ENCODE results near the gene PDAP1. TPM values are rescaled to one million over a fixed set of nuclear protein-coding genes. Genes with fewer than 3 reads are reported as not detected.
A peak's percentile ranks its signal among the peaks of the same experiment; 100 is the strongest.

Gene PDAP1
- total and polyA plus RNA-seq, 2 of the 13 experiments (the other 11 are each of a cell fraction or from before 2014, with no cell fraction given): 13.0 to 100 TPM

DNA sequence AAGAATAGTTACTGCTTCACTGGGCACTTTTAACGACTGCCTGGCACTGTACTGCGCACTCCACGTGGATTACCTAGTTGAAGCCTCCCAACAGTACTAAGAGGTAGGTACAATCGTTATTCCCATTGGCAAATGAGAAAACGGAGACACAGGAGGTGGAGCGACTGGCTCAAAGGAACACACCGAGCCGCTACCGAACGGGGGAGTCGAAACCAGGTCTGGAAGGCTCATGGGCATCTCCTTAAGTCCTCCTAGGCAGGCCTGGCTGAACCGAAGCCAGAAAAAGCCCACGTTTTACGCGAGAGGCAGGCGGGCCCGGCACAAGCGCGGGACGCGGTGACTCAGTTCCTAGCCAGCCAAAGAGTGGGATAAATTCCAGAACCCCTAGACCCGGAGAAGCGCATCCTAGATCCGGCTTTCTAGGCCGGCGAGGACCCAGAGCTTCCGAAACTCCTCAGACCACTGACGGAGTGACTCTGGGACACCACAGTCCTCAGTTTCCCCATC, 472 bp downstream of the PDAP1 start (continued):
- TF ChIP-seq, protein P1, sequence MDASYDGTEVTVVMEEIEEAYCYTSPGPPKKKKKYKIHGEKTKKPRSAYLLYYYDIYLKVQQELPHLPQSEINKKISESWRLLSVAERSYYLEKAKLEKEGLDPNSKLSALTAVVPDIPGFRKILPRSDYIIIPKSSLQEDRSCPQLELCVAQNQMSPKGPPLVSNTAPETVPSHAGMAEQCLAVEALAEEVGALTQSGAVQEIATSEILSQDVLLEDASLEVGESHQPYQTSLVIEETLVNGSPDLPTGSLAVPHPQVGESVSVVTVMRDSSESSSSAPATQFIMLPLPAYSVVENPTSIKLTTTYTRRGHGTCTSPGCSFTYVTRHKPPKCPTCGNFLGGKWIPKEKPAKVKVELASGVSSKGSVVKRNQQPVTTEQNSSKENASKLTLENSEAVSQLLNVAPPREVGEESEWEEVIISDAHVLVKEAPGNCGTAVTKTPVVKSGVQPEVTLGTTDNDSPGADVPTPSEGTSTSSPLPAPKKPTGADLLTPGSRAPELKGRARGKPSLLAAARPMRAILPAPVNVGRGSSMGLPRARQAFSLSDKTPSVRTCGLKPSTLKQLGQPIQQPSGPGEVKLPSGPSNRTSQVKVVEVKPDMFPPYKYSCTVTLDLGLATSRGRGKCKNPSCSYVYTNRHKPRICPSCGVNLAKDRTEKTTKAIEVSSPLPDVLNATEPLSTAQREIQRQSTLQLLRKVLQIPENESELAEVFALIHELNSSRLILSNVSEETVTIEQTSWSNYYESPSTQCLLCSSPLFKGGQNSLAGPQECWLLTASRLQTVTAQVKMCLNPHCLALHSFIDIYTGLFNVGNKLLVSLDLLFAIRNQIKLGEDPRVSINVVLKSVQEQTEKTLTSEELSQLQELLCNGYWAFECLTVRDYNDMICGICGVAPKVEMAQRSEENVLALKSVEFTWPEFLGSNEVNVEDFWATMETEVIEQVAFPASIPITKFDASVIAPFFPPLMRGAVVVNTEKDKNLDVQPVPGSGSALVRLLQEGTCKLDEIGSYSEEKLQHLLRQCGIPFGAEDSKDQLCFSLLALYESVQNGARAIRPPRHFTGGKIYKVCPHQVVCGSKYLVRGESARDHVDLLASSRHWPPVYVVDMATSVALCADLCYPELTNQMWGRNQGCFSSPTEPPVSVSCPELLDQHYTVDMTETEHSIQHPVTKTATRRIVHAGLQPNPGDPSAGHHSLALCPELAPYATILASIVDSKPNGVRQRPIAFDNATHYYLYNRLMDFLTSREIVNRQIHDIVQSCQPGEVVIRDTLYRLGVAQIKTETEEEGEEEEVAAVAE (CRISPR knock-in tag; IDR thresholded peaks at IDR 0.05; ENCODE audit: borderline replicate concordance): peak; percentile 69; the same call in 1 of the 2 replicates
- TF ChIP-seq ZSCAN21 (CRISPR knock-in tag; IDR thresholded peaks at IDR 0.05; ENCODE audit: borderline replicate concordance): 0 out of 2 replicates have a peak, but pooled peaks have one; percentile 6
- TF ChIP-seq ZBTB7B (CRISPR knock-in tag; IDR thresholded peaks at IDR 0.05): no peak
- TF ChIP-seq MXI1 (IDR thresholded peaks at IDR 0.05; ENCODE audit: borderline replicate concordance, low read depth, low read length): peak; percentile 38; the same call in 1 of the 3 replicates
- no peak for TF ChIP-seq GABPA (IDR thresholded peaks at IDR 0.05; ENCODE audit: low read depth, low read length)
- TF ChIP-seq GABPA (CRISPR knock-in tag; IDR thresholded peaks at IDR 0.05; ENCODE audit: low read depth): peak; percentile 44; the same call in 1 of the 2 replicates
- TF ChIP-seq ZIK1 (CRISPR knock-in tag; IDR thresholded peaks at IDR 0.05; ENCODE audit: borderline replicate concordance, low read depth): 0 out of 2 replicates have a peak, but pooled peaks have one; percentile 2
- 0 out of 2 replicates have a peak, but pooled peaks have one; percentile 6 for TF ChIP-seq ZNF678 (CRISPR knock-in tag; IDR thresholded peaks at IDR 0.05)
- TF ChIP-seq HNRNPL (IDR thresholded peaks at IDR 0.05; ENCODE audit: low read depth, low read length): 0 out of 2 replicates have a peak, but pooled peaks have one; percentile 3
- no peak for TF ChIP-seq ZNF879 (CRISPR knock-in tag; IDR thresholded peaks at IDR 0.05)
- TF ChIP-seq, protein P2, sequence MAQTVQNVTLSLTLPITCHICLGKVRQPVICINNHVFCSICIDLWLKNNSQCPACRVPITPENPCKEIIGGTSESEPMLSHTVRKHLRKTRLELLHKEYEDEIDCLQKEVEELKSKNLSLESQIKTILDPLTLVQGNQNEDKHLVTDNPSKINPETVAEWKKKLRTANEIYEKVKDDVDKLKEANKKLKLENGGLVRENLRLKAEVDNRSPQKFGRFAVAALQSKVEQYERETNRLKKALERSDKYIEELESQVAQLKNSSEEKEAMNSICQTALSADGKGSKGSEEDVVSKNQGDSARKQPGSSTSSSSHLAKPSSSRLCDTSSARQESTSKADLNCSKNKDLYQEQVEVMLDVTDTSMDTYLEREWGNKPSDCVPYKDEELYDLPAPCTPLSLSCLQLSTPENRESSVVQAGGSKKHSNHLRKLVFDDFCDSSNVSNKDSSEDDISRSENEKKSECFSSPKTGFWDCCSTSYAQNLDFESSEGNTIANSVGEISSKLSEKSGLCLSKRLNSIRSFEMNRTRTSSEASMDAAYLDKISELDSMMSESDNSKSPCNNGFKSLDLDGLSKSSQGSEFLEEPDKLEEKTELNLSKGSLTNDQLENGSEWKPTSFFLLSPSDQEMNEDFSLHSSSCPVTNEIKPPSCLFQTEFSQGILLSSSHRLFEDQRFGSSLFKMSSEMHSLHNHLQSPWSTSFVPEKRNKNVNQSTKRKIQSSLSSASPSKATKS (CRISPR knock-in tag; IDR thresholded peaks at IDR 0.05): peak; percentile 41; the same call in 1 of the 2 replicates
- 0 out of 2 replicates have a peak, but pooled peaks have one; percentile 6 for TF ChIP-seq ZMYM4 (CRISPR knock-in tag; IDR thresholded peaks at IDR 0.05)
- TF ChIP-seq, protein P3, sequence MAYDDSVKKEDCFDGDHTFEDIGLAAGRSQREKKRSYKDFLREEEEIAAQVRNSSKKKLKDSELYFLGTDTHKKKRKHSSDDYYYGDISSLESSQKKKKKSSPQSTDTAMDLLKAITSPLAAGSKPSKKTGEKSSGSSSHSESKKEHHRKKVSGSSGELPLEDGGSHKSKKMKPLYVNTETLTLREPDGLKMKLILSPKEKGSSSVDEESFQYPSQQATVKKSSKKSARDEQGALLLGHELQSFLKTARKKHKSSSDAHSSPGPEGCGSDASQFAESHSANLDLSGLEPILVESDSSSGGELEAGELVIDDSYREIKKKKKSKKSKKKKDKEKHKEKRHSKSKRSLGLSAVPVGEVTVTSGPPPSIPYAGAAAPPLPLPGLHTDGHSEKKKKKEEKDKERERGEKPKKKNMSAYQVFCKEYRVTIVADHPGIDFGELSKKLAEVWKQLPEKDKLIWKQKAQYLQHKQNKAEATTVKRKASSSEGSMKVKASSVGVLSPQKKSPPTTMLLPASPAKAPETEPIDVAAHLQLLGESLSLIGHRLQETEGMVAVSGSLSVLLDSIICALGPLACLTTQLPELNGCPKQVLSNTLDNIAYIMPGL (CRISPR knock-in tag; IDR thresholded peaks at IDR 0.05; ENCODE audit: borderline replicate concordance in 1 of 2, low read depth in 1 of 2): 0 out of 4 replicates have a peak, but pooled peaks of 1 of the 2 experiments have one; percentile 40
- TF ChIP-seq FOXK1 (CRISPR knock-in tag; IDR thresholded peaks at IDR 0.05; ENCODE audit: borderline replicate concordance, low read depth): peak; percentile 21; the same call in 1 of the 2 replicates
- peak; percentile 7; the same call in 1 of the 2 replicates for TF ChIP-seq ZBTB38 (CRISPR knock-in tag; IDR thresholded peaks at IDR 0.05)
- peak; percentile 53 for TF ChIP-seq SAP130 (CRISPR knock-in tag; IDR thresholded peaks at IDR 0.05; ENCODE audit: low read depth)
- TF ChIP-seq FOSL2 (CRISPR knock-in tag; IDR thresholded peaks at IDR 0.05): peak; percentile 2; the same call in 1 of the 2 replicates
- peak; percentile 72; the same call in 1 of the 2 replicates for TF ChIP-seq ISX (CRISPR knock-in tag; conservative IDR thresholded peaks at IDR 0.05)
- no peak for TF ChIP-seq ZKSCAN8 (CRISPR knock-in tag; IDR thresholded peaks at IDR 0.05; ENCODE audit: borderline replicate concordance)
- TF ChIP-seq ZNF335 (CRISPR knock-in tag; IDR thresholded peaks at IDR 0.05): no peak
- 0 out of 2 replicates have a peak, but pooled peaks have one; percentile 4 for TF ChIP-seq ZNF629 (CRISPR knock-in tag; conservative IDR thresholded peaks at IDR 0.05)
- TF ChIP-seq POLR2A (IDR thresholded peaks at IDR 0.05; ENCODE audit: insufficient read depth in 1 of 2, low read depth in 2 of 2, low read length in 2 of 2): peak in 1 of 2 experiments; percentile 71; a peak in 3 of 4 replicates
- TF ChIP-seq ZNF577 (CRISPR knock-in tag; IDR thresholded peaks at IDR 0.05; ENCODE audit: borderline replicate concordance, low read depth): no peak
